ENCODE results near the gene FAAH.

DNA sequence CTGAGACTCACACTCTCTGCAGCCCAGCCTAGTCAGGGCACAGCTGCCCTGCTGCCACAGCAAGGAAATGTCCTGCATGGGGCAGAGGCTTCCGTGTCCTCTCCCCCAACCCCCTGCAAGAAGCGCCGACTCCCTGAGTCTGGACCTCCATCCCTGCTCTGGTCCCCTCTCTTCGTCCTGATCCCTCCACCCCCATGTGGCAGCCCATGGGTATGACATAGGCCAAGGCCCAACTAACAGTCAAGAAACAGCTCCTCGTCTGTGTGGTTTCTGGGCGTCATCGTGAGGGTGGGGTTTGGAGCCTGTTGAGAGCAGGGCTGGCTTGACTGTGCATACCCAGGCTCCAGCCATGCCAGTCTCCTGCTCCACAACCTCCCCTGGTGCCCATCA lies 19.5 kb downstream of the FAAH start:
- no peak for TF ChIP-seq SIN3A (IDR thresholded peaks at IDR 0.05; ENCODE audit: borderline replicate concordance, low read depth, low read length)
- TF ChIP-seq RAD21 (IDR thresholded peaks at IDR 0.05; ENCODE audit: low read length), result no peak
- TF ChIP-seq, protein P1, sequence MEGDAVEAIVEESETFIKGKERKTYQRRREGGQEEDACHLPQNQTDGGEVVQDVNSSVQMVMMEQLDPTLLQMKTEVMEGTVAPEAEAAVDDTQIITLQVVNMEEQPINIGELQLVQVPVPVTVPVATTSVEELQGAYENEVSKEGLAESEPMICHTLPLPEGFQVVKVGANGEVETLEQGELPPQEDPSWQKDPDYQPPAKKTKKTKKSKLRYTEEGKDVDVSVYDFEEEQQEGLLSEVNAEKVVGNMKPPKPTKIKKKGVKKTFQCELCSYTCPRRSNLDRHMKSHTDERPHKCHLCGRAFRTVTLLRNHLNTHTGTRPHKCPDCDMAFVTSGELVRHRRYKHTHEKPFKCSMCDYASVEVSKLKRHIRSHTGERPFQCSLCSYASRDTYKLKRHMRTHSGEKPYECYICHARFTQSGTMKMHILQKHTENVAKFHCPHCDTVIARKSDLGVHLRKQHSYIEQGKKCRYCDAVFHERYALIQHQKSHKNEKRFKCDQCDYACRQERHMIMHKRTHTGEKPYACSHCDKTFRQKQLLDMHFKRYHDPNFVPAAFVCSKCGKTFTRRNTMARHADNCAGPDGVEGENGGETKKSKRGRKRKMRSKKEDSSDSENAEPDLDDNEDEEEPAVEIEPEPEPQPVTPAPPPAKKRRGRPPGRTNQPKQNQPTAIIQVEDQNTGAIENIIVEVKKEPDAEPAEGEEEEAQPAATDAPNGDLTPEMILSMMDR (IDR thresholded peaks at IDR 0.05), result no peak; the same call in 1 of the 2 replicates
- no peak for TF ChIP-seq EP300 (IDR thresholded peaks at IDR 0.05; ENCODE audit: borderline replicate concordance in 1 of 2, low read depth in 1 of 2, low read length in 1 of 2)
- TF ChIP-seq TCF12 (IDR thresholded peaks at IDR 0.05), result no peak
- TF ChIP-seq, protein P2, sequence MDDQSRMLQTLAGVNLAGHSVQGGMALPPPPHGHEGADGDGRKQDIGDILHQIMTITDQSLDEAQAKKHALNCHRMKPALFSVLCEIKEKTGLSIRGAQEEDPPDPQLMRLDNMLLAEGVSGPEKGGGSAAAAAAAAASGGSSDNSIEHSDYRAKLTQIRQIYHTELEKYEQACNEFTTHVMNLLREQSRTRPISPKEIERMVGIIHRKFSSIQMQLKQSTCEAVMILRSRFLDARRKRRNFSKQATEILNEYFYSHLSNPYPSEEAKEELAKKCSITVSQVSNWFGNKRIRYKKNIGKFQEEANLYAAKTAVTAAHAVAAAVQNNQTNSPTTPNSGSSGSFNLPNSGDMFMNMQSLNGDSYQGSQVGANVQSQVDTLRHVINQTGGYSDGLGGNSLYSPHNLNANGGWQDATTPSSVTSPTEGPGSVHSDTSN (IDR thresholded peaks at IDR 0.05), result no peak
- TF ChIP-seq MXI1 (IDR thresholded peaks at IDR 0.05; ENCODE audit: low read depth, low read length), result no peak
- TF ChIP-seq, protein P3, sequence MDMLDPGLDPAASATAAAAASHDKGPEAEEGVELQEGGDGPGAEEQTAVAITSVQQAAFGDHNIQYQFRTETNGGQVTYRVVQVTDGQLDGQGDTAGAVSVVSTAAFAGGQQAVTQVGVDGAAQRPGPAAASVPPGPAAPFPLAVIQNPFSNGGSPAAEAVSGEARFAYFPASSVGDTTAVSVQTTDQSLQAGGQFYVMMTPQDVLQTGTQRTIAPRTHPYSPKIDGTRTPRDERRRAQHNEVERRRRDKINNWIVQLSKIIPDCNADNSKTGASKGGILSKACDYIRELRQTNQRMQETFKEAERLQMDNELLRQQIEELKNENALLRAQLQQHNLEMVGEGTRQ (IDR thresholded peaks at IDR 0.05; ENCODE audit: borderline replicate concordance, low read depth, low read length), result no peak
